Muscle of leg (tissue), 16 donors: ENCODE measurements around the gene SH2B2. TPM values are rescaled to one million over a fixed set of nuclear protein-coding genes. Genes with fewer than 3 reads are reported as not detected.
A peak's percentile ranks its signal among the peaks of the same experiment; 100 is the strongest.

ENCODE experiments used
- DNase-seq: peaks from one replicate; pipeline ENCODE4 v3.0.0; 2013
- H3K27ac ChIP-seq: one replicate; pipeline ENCODE4 v1.5.1; 2013; ENCODE audit warnings: mild to moderate bottlenecking, low read length, control low read depth
- H3K27me3 ChIP-seq: one replicate; pipeline ENCODE4 v1.6.1; 2013; ENCODE audit warnings: low read length; ENCODE audit not compliant: control insufficient read depth, insufficient read depth
- H3K36me3 ChIP-seq: one replicate; pipeline ENCODE4 v1.6.1; 2013; ENCODE audit warnings: low read length; ENCODE audit not compliant: control insufficient read depth, insufficient read depth
- H3K4me1 ChIP-seq: one replicate; pipeline ENCODE4 v1.6.1; 2013; ENCODE audit warnings: low read length; ENCODE audit not compliant: control insufficient read depth, insufficient read depth
- H3K4me3 ChIP-seq: one replicate; pipeline ENCODE4 v1.5.1; 2013; ENCODE audit warnings: low read length, control low read depth
- H3K9me3 ChIP-seq: replicated peaks from 2 replicates; pipeline ENCODE4 v1.6.1; 2013; ENCODE audit warnings: low read depth, low read length; ENCODE audit not compliant: control insufficient read depth
- WGBS: methylation state at CpG from one replicate; pipeline ENCODE4 v1.1.5; 2013; ENCODE audit warnings: missing lambda C conversion rate; ENCODE audit not compliant: insufficient coverage; 5-methylcytosine and 5-hydroxymethylcytosine counted together
- long read RNA-seq, 11 donors: transcript quantifications; one replicate each; lab custom pipeline, GENCODE V29; 2026
- polyA plus RNA-seq, 8 donors: library from polyadenylated mRNA; unstranded; fragments of 120-200 nt; gene quantifications; one replicate each; pipeline versions ENCODE4 v1.2.1 to v1.2.3, GENCODE V29; 2013; ENCODE audit warnings: inconsistent platforms in 1 of 8, low replicate concordance in 1 of 8; ENCODE audit not compliant: insufficient read length in 8 of 8, insufficient read depth in 1 of 8
- total RNA-seq: library from RNA; stranded (reverse); fragments of 120-200 nt; gene quantifications from one replicate; pipeline ENCODE4 v1.2.4, GENCODE V29; 2013

SH2B2 gene
- total RNA-seq (4.4 TPM), polyA plus RNA-seq (10 to 100 TPM in 6 of 8 donors, 1 to 10 TPM in 2; 8.7 to 16.4 (median 13.9) TPM)
- long read RNA-seq, donor 1, result 0 reads
- long read RNA-seq, donor 2, result 0 reads
- long read RNA-seq, donor 3, partial matches to known transcripts, result 0 of 2 reads
- long read RNA-seq, donor 3, other reads (novel, unspliced or antisense), result 0 of 2 reads
- long read RNA-seq, donor 4, partial matches to known transcripts, result 0 of 1 reads
- long read RNA-seq, donor 4, other reads (novel, unspliced or antisense), result 0 of 1 reads
- long read RNA-seq, donor 5, partial matches to known transcripts, result 0 of 2 reads
- long read RNA-seq, donor 5, other reads (novel, unspliced or antisense), result 0 of 2 reads
- long read RNA-seq, donor 6, partial matches to known transcripts, result 0 of 2 reads
- long read RNA-seq, donor 6, other reads (novel, unspliced or antisense), result 0 of 2 reads
- long read RNA-seq, donor 7, partial matches to known transcripts, result 0 of 1 reads
- long read RNA-seq, donor 7, other reads (novel, unspliced or antisense), result 0 of 1 reads
- long read RNA-seq, donor 8, result 0 reads
- long read RNA-seq, donor 9, partial matches to known transcripts, result 0 of 4 reads
- long read RNA-seq, donor 9, other reads (novel, unspliced or antisense), result 0 of 4 reads
- long read RNA-seq, donor 10, partial matches to known transcripts, result 0 of 2 reads
- long read RNA-seq, donor 10, other reads (novel, unspliced or antisense), result 0 of 2 reads
- long read RNA-seq, donor 11, partial matches to known transcripts, result 0 of 2 reads
- long read RNA-seq, donor 11, other reads (novel, unspliced or antisense), result 0 of 2 reads

DNA sequence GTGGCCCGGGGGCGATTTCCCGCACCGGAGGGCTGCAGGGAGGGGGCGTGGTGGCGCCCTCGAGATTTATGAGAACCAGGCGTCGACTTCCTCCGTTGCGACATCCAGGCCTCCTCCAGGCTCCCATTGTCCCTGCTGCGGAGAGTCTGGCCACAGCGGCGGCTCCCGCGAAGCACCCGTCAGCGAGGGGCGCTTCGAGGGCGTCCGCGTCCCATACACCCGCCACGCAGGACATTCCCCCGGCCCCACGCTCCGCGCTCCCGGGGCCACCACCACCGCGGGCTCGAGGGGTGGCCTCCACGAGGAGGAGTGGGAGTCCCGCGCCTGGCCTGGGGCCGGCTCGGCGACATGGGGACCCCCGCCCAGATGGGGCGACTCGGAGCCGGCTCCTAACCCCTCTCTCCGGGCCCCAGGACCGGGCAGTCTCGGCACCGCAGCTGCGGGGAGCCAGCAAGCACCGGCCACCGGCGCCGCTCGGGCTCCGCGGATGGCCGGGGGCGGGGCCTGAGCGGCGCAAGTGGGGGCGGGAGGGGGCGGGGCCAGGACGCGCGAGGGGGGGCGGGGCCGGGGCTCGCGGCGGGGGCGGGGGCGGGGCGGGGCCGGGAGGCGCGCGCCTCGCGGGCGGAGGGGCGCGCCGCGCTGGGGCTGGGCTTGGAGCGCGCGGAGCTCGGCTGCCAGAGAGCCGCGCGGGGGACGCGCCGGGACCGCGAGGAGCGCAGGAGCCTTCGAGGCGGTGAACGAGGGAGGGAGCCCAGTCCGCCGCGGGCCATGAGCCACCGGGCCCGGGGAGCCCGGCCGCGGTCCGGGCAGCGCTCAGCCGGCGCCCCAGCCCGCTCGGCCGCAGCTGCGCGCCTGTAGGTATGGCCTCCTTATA lies at the start of gene SH2B2:
TSS of gene SH2B2 (plus strand) at position 632 of the 874 bp plus-strand sequence. CDS start 13,683 bp downstream, outside the sequence.
- peak; percentile 79 for DNase-seq
- H3K4me3 ChIP-seq, result peak within 1 kb of the TSS; percentile 79
- no peaks in the 10 kb centered on the region for H3K27me3 ChIP-seq
- under 1% methylated on average over 85 of the region's 116 CpGs for WGBS
- no peaks in the 10 kb centered on the region for H3K36me3 ChIP-seq
- H3K27ac ChIP-seq, result peak within 1 kb of the TSS; percentile 78
- H3K9me3 ChIP-seq, result no peaks in the 10 kb centered on the region
- H3K4me1 ChIP-seq, result peaks cover 52% of the 10 kb centered on the region

DNA sequence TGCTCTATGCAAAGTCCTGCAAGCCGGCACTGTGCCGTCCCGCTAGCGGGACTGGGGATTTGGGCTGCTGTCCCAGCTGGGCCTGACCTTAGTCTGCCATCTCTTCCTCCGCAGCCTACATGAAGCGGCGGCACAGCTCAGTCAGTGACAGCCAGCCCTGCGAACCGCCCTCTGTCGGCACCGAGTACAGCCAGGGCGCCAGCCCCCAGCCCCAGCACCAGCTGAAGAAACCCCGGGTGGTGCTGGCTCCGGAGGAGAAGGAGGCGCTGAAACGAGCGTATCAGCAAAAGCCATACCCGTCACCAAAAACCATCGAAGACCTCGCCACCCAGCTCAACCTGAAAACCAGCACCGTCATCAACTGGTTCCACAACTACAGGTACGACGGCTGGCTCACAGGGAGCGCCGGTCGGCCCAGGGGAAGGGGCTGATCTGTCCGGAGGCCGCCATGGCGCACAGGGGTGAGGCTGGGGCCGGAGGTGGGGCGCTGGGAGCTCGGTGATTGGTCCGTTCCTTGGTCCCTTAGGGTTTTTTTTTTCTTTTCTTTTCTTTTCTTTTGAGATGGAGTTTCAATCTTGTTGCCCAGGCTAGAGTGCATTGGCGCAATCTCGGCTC lies 47.4 kb upstream of the SH2B2 start:
- peaks cover 2% of the 10 kb centered on the region for H3K4me1 ChIP-seq
- peaks cover 33% of the 10 kb centered on the region for H3K36me3 ChIP-seq
- 96% methylated on average over 29 of the region's 35 CpGs for WGBS
- DNase-seq, result no peak
- H3K27me3 ChIP-seq, result no peaks in the 10 kb centered on the region
- no peak overlapping the region for H3K4me3 ChIP-seq
- H3K27ac ChIP-seq, result no peak overlapping the region
- H3K9me3 ChIP-seq, result no peaks in the 10 kb centered on the region

DNA sequence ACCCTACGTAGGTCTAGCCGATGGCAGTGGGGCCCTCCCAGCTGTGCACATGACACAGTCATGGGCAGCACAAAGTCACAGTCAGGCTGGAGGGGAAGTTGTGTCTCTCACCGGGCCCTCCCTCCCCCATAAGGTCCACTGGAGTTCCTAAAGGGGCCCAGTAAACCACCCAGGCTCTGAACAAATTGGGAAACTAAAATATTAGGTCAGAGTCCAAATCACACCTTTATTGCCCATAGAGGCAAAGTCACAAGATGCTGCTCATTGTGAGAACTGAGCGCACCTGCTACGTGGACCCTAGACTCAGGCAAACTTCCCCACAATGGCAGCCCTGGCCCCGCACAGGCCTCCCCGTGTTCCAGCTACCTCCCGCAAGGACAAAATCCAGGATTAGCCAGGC lies 45.2 kb upstream of the SH2B2 start:
- 92% methylated on average over 6 of the region's 8 CpGs for WGBS
- peaks cover 2% of the 10 kb centered on the region for H3K4me1 ChIP-seq
- no peak overlapping the region for H3K27ac ChIP-seq
- peaks cover 30% of the 10 kb centered on the region for H3K36me3 ChIP-seq
- no peak overlapping the region for H3K4me3 ChIP-seq
- no peaks in the 10 kb centered on the region for H3K27me3 ChIP-seq
- no peak for DNase-seq
- H3K9me3 ChIP-seq, result no peaks in the 10 kb centered on the region

DNA sequence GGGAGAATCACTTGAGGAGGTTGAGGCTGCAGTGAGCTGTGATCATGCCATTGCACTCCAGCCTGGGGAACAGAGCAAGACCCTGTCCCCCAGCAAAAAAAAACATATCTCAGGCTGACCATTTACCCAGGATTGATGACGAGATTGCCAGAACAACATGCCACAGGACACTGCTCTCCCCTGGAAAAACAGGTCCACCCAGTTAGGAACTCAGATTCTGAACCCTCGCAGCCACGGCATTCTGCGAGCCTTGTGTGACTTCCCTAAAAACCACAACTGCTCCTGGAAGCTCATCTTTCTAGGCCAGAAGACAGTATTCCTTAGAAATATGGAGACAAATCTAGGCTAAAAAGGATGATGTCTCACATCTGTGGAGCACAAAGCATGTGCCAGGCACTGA lies 42.1 kb upstream of the SH2B2 start:
- no peaks in the 10 kb centered on the region for H3K9me3 ChIP-seq
- H3K27me3 ChIP-seq, result no peaks in the 10 kb centered on the region
- no peak overlapping the region for H3K4me3 ChIP-seq
- WGBS, result 60% methylated on average over 1 of the region's 4 CpGs
- DNase-seq, result no peak
- H3K4me1 ChIP-seq, result no peaks in the 10 kb centered on the region
- H3K36me3 ChIP-seq, result peaks cover 26% of the 10 kb centered on the region
- H3K27ac ChIP-seq, result no peak overlapping the region

DNA sequence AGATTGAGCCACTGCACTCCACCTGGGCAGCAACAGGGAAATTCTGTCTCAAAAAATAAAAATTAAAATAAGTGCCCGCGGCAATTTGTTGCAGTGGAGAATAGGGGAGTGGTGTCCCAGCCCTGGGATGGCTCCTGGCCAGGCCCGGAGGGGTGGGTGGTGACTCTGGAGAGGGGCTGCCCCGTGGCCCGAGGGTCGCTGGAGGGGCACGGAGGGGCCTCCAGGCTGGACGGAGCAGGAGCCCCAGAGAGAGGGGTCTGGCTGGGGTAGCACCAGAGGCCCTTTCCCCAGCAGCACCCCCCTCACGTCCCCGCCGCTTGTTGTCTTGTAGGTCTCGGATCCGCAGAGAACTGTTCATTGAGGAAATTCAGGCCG lies 38.6 kb upstream of the SH2B2 start:
- Histone ChIP-seq H3K27me3 (no peaks in the 10 kb centered on the region), H3K9me3 (no peaks in the 10 kb centered on the region), H3K27ac (no peak overlapping the region), H3K4me3 (no peak overlapping the region), H3K36me3 (peaks cover 13% of the 10 kb centered on the region), H3K4me1 (peaks cover 12% of the 10 kb centered on the region)
- no peak for DNase-seq
- 86% methylated on average over 14 of the region's 14 CpGs for whole genome bisulfite sequencing

DNA sequence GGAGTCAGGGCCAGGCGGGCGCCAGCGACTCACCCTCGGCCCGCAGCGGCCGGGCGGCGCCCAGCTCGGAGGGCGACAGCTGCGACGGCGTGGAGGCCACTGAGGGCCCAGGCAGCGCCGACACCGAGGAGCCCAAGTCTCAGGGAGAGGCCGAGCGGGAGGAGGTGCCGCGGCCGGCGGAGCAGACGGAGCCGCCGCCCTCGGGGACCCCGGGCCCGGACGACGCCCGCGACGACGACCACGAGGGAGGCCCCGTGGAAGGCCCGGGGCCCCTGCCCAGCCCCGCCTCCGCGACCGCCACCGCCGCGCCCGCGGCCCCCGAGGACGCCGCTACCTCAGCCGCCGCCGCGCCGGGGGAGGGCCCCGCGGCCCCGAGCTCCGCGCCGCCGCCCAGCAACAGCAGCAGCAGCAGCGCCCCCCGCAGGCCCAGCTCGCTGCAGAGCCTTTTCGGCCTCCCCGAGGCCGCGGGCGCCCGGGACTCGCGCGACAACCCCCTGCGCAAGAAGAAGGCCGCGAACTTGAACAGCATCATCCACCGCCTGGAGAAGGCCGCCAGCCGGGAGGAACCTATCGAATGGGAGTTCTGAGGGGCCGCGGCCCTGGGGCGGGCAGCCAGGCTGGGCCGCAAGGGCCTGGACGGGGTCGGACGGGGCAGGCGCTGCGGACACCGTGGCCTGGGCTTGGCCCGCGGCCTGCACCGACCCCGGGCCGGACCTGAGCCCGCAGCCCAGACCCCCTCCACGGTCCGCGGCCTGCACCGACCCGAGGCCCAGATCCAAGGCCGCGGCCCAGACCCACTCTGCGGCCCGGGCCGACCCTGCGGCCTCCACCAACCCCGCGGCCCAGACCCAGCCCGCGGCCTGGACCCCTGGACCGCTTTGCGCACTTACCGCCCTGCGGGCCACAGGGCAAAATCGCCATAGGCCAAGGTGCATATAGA lies 37.9 kb upstream of the SH2B2 start:
- peaks cover 13% of the 10 kb centered on the region for H3K36me3 ChIP-seq
- H3K27me3 ChIP-seq, result no peaks in the 10 kb centered on the region
- WGBS, result 83% methylated on average over 109 of the region's 117 CpGs
- H3K27ac ChIP-seq, result no peak overlapping the region
- no peak overlapping the region for H3K4me3 ChIP-seq
- DNase-seq, result no peak
- H3K4me1 ChIP-seq, result peaks cover 18% of the 10 kb centered on the region
- H3K9me3 ChIP-seq, result no peaks in the 10 kb centered on the region

DNA sequence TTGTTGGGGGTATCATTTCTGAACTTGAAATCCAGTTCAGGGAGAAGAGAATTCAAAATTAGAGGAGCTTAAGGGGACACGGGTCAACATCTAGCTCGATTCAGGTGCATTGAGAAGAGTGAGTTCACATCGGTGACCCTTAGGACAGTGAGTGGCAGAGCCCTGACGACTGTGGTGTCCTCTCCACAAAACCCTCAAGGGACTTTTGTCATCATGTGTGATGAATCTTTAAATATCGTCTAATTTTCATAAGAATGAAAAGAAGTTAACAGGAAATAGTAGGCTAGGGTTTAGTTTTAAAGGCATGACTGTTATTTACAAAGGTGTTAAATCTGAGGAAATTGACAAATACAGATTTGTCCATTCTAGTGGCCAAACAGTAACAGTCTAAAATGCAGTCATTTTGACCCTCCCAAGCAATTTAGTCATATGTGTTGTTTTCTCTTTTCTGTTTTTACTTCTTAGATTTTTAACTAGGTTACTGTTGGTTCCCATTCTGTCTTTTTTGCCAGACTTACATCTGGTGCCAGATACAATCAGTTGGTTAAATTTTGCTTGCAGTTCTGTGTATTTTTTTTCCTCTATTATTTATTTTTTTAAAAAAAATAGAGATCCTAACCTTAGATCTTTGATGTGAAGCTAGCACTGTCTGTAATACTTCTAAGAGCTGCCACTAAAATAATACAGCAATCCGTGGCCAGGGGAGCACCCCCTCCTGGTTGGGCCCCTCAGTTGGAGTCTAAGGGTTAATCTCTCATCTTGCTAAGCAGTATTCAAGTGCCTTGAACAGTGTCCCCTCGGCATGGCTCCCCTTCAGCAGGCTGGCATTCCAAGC lies 34.9 kb upstream of the SH2B2 start:
- Histone ChIP-seq H3K36me3 (peaks cover 4% of the 10 kb centered on the region), H3K27ac (peak overlapping the region; percentile 81), H3K9me3 (no peaks in the 10 kb centered on the region), H3K4me1 (peaks cover 35% of the 10 kb centered on the region), H3K27me3 (no peaks in the 10 kb centered on the region), H3K4me3 (no peak overlapping the region)
- no peak for DNase-seq
- 74% methylated on average over 5 of the region's 7 CpGs for WGBS

DNA sequence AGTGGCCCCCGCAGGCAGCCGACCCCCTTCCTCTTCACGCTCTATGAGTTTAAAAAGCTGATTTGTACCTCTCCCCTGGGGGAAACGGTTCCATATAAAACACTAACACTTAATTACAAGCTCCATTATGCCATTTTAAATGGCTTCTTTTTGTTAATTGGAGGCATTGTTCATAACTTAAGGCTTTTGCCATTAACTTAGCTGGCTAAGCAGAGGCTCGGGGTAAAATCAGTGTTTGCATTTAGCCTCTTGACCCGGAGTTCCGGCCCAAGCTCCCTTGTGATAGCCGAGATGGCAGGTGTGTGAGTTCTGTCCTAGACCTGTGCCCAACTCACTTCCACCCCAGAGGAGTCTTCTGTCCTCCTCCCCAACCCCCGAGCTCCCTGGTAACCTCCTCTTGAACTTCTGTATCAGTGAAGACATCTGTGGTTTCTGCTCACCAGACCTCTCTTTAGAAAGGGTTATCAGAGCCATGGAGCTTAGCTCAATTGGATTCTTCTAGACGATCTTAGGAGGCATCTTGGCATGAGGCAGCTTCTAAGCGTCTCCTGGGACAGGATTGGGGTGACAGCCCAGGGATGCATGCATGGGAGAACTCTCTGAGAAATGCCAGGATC lies 34.2 kb upstream of the SH2B2 start:
- peak overlapping the region; percentile 81 for H3K27ac ChIP-seq
- DNase-seq, result no peak
- peaks cover 5% of the 10 kb centered on the region for H3K36me3 ChIP-seq
- 78% methylated on average over 8 of the region's 11 CpGs for WGBS
- H3K27me3 ChIP-seq, result no peaks in the 10 kb centered on the region
- no peak overlapping the region for H3K4me3 ChIP-seq
- no peaks in the 10 kb centered on the region for H3K9me3 ChIP-seq
- H3K4me1 ChIP-seq, result peaks cover 35% of the 10 kb centered on the region
